GM19099 (cell line): ENCODE results near the gene SEMA6D.

Source experiments
- POLR2A ChIP-seq: IDR thresholded peaks from 3 replicates; pipeline ENCODE4 v1.6.1; 2011; ENCODE audit warnings: low read depth; ENCODE audit not compliant: insufficient read length; ENCODE audit errors: extremely low read depth

The SEMA6D gene

GRCh38 chr15:47819158-47819557 lies 101.9 kb downstream of the SEMA6D start:
- TF ChIP-seq POLR2A: no peak

- no peak for TF ChIP-seq POLR2A
Measured at GRCh38 chr15:47820057-47820746, 102.9 kb downstream of the SEMA6D start.

- no peak for TF ChIP-seq POLR2A
Measured at GRCh38 chr15:47820747-47821319, 103.5 kb downstream of the SEMA6D start.

GRCh38 chr15:47822048-47822447 lies 104.7 kb downstream of the SEMA6D start:
- no peak for TF ChIP-seq POLR2A
